GDM1 (cell line): Measurements from ENCODE around the gene SELENOK.
A peak's percentile ranks its signal among the peaks of the same experiment; 100 is the strongest.
"Not testable (repeated sequence)": the region's sequence is repeated elsewhere in the genome, so short reads cannot be mapped to it uniquely, and the experiment has no call there.

ENCODE experiments used
- DNase-seq: peaks from one replicate; lab custom pipeline; 2025; lab: John Stamatoyannopoulos, UW

The SELENOK gene

GRCh38 chr3:53891497-53892285, at the start of gene SELENOK:
Gene SELENOK, minus strand, starts transcription at chr3:53891859.
- peak; percentile 98 for DNase-seq

- DNase-seq = no peak
Measured at GRCh38 chr3:53941184-53941583, 49.5 kb upstream of the SELENOK start.

GRCh38 chr3:53940623-53941022, 49.0 kb upstream of the SELENOK start:
- DNase-seq = no peak

- DNase-seq = no peak
Measured at GRCh38 chr3:53939813-53940212, 48.2 kb upstream of the SELENOK start.

GRCh38 chr3:53939086-53939582, 47.5 kb upstream of the SELENOK start:
- DNase-seq = no peak

GRCh38 chr3:53938645-53939044, 47.0 kb upstream of the SELENOK start:
- peak; percentile 4 for DNase-seq

GRCh38 chr3:53936347-53936746, 44.7 kb upstream of the SELENOK start:
- no peak for DNase-seq

- DNase-seq = no peak
Measured at GRCh38 chr3:53935283-53935901, 43.7 kb upstream of the SELENOK start.

GRCh38 chr3:53927208-53927872, 35.7 kb upstream of the SELENOK start:
- DNase-seq = not testable (repeated sequence)

- no peak for DNase-seq
Measured at GRCh38 chr3:53921296-53921695, 29.6 kb upstream of the SELENOK start.

- DNase-seq = no peak
Measured at GRCh38 chr3:53919741-53920140, 28.1 kb upstream of the SELENOK start.

GRCh38 chr3:53913401-53913800, 21.7 kb upstream of the SELENOK start:
- no peak for DNase-seq

GRCh38 chr3:53902711-53903110, 11.1 kb upstream of the SELENOK start:
- DNase-seq = no peak

GRCh38 chr3:53902067-53902466, 10.4 kb upstream of the SELENOK start:
- DNase-seq = no peak

GRCh38 chr3:53900666-53901331, 9.1 kb upstream of the SELENOK start:
- DNase-seq = no peak

GRCh38 chr3:53899750-53900149, 8.1 kb upstream of the SELENOK start:
- no peak for DNase-seq

- DNase-seq = no peak
Measured at GRCh38 chr3:53892286-53892637, 603 bp upstream of the SELENOK start.

GRCh38 chr3:53890726-53891475, 758 bp downstream of the SELENOK start:
- DNase-seq = peak; percentile 3

GRCh38 chr3:53888232-53888631, 3.4 kb downstream of the SELENOK start:
- DNase-seq = no peak

- no peak for DNase-seq
Measured at GRCh38 chr3:53887446-53887845, 4.2 kb downstream of the SELENOK start.

GRCh38 chr3:53885239-53885638, 6.4 kb downstream of the SELENOK start:
- no peak for DNase-seq

- no peak for DNase-seq
Measured at GRCh38 chr3:53884623-53885022, 7.0 kb downstream of the SELENOK start.
